Head of caudate nucleus (tissue), 42 donors: ENCODE data around the gene RAET1E.
"Not testable (repeated sequence)": the region's sequence is repeated elsewhere in the genome, so short reads cannot be mapped to it uniquely, and the experiment has no call there.

Source experiments
- DNase-seq, 42 donors: peaks; one replicate each; pipeline versions ENCODE4 v3.0.0 to v3.0.0-alpha.2; 2020 to 2021; ENCODE audit warnings: mixed read lengths in 7 of 42
- intact Hi-C: fragments of 100-400 bp; cut with DNase I; formaldehyde crosslinking; loops from one replicate; pipeline ENCODE4 v1.15.0; 2022

RAET1E gene

GRCh38 chr6:149899926-149900619 is 2.2 kb upstream of the RAET1E start:
- peak in 2 of 42 donors; percentile 7 to 24 for DNase-seq
- intact Hi-C loops, result no loop called here

GRCh38 chr6:149899486-149899885 is 1.6 kb upstream of the RAET1E start:
- DNase-seq, result peak in 1 of 42 donors; percentile 12
- intact Hi-C loops, result no loop called here

- DNase-seq, result peak in 1 of 42 donors; percentile 23
- intact Hi-C loops, result no loop called here
Observed at GRCh38 chr6:149898966-149899365, 1.1 kb upstream of the RAET1E start.

GRCh38 chr6:149897015-149897697 is 757 bp downstream of the RAET1E start:
- intact Hi-C loops, result no loop called here
- DNase-seq, result peak in 34 of 42 donors; percentile 16 to 84 (median 41)

- intact Hi-C loops, result no loop called here
- no peak for DNase-seq
Observed at GRCh38 chr6:149896491-149896890, 1.4 kb downstream of the RAET1E start.

GRCh38 chr6:149895833-149896271 is 2.1 kb downstream of the RAET1E start:
- intact Hi-C loops, result no loop called here
- peak in 1 of 42 donors; percentile 42 for DNase-seq

GRCh38 chr6:149895048-149895590 is 2.8 kb downstream of the RAET1E start:
- peak in 2 of 42 donors; percentile 16 to 42 for DNase-seq
- intact Hi-C loops, result no loop called here

GRCh38 chr6:149891864-149892263 is 6.0 kb downstream of the RAET1E start:
- DNase-seq, intact Hi-C loops: not testable (repeated sequence)

- no peak for DNase-seq
- intact Hi-C loops, result no loop called here
Observed at GRCh38 chr6:149891259-149891658, 6.7 kb downstream of the RAET1E start.

- DNase-seq, result no peak
- intact Hi-C loops, result no loop called here
Observed at GRCh38 chr6:149890629-149891045, 7.3 kb downstream of the RAET1E start.

- DNase-seq, result no peak
- intact Hi-C loops, result no loop called here
Observed at GRCh38 chr6:149889326-149889725, 8.6 kb downstream of the RAET1E start.

GRCh38 chr6:149888659-149889058 is 9.3 kb downstream of the RAET1E start:
- intact Hi-C loops, result no loop called here
- no peak for DNase-seq

- no peak for DNase-seq
- intact Hi-C loops, result no loop called here
Observed at GRCh38 chr6:149888093-149888492, 9.8 kb downstream of the RAET1E start.

GRCh38 chr6:149887343-149887742 is 10.6 kb downstream of the RAET1E start:
- intact Hi-C loops, result no loop called here
- DNase-seq, result no peak

- intact Hi-C loops, result no loop called here
- no peak for DNase-seq
Observed at GRCh38 chr6:149885888-149886287, 12.0 kb downstream of the RAET1E start.

- intact Hi-C loops, result no loop called here
Observed at GRCh38 chr6:149884617-149885016, 13.3 kb downstream of the RAET1E start.

GRCh38 chr6:149884215-149884614 is 13.7 kb downstream of the RAET1E start:
- DNase-seq, result peak in 23 of 42 donors; percentile 10 to 61 (median 38)
- intact Hi-C loops, result no loop called here

More at GRCh38 chr6:149884617-149885016, 13.3 kb downstream of the RAET1E start:
- no peak for DNase-seq

- DNase-seq, result no peak
- intact Hi-C loops, result no loop called here
Observed at GRCh38 chr6:149881860-149882259, 16.1 kb downstream of the RAET1E start.

GRCh38 chr6:149881066-149881766 is 16.7 kb downstream of the RAET1E start:
- intact Hi-C loops, result no loop called here
- DNase-seq, result no peak

GRCh38 chr6:149877659-149878058 is 20.3 kb downstream of the RAET1E start:
- intact Hi-C loops, result no loop called here
- DNase-seq, result no peak
